Measurements from ENCODE around the gene TMEM183A.

Gene TMEM183A

DNA sequence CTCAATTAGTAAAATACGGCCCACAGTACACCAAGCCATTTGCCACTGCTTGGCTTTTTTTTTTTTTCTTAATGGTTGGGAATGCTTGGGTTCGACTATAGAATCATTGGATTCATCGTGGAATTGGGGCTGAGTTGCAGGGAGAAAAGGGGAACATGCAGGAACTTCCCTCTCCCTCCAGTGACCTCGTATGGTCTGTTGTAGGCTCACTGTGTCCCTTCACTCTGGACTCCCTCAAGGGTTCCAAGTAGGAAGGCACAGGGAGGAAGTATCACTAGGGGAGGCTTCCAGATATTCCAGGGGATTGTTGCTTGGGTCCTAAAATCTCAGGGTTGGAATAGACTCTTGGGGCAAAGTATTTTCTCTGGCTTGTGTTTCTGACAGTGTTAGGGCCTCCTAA, 43.7 kb downstream of the TMEM183A start:
- Mint-ChIP-seq H3K9me3 (no peaks in the 10 kb centered on the region), H3K27me3 (peaks cover 26% of the 10 kb centered on the region), H3K36me3 (ENCODE audit: low read depth) (no peaks in the 10 kb centered on the region), H3K4me3 (no peak overlapping the region), H3K4me1 (ENCODE audit: low read depth) (peaks cover 43% of the 10 kb centered on the region), H3K27ac (no peak overlapping the region)
- intact Hi-C loops (cut with micrococcal nuclease), result no loop called here

DNA sequence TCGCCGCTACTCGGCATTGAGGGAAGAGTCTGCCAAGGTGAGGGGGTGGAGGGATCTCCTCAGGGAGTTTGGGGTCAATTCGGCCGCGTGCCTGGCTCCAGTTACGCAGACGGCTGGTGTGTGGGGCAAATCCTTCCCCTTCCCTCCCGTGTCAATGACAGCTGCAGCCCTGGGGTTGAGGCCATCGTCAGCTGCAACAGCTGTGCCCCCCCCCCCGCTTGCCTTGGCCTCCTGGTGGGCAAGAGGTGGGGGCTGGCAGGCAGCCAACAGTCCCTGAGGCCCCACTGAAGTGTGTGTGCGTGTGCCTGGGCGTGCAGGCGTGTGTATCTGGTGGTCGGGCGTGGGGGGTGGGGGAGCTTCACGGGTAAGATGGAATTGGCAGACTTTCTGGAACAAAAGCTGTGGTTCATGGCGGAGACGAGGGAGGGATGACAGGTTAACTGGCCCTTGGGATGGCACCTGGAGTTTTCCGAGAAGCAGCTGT, 44.7 kb downstream of the TMEM183A start:
- intact Hi-C loops (cut with micrococcal nuclease), result no loop called here
- H3K9me3 Mint-ChIP-seq, result no peaks in the 10 kb centered on the region
- peaks cover 22% of the 10 kb centered on the region for H3K27me3 Mint-ChIP-seq
- no peak overlapping the region for H3K4me3 Mint-ChIP-seq
- no peaks in the 10 kb centered on the region for H3K36me3 Mint-ChIP-seq (ENCODE audit: low read depth)
- peaks cover 52% of the 10 kb centered on the region for H3K4me1 Mint-ChIP-seq (ENCODE audit: low read depth)
- no peak overlapping the region for H3K27ac Mint-ChIP-seq

DNA sequence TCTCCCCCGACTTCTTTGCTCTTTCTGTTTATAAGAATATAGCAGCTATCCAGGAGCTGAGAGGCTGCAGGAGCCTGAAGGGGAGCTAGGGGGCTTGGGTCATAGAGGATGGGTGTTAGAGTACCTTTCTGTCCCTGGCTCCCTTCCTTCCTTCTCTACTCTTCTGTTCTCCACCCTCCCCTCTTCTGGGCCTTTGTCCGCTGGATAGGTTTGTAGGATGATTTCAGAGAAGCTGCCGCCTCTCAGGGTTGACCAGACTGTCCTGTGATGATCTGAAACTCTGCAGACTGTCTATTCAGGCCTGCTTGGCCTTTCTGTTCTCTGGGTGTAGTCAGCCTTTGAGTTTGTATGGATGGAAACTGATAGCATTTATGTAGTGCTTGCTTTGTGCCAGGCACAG, 45.4 kb downstream of the TMEM183A start:
- Mint-ChIP-seq H3K36me3 (ENCODE audit: low read depth) (no peaks in the 10 kb centered on the region), H3K27me3 (peaks cover 22% of the 10 kb centered on the region), H3K9me3 (no peaks in the 10 kb centered on the region), H3K4me1 (ENCODE audit: low read depth) (peaks cover 52% of the 10 kb centered on the region), H3K27ac (no peak overlapping the region), H3K4me3 (no peak overlapping the region)
- intact Hi-C loops (cut with micrococcal nuclease), result no loop called here

DNA sequence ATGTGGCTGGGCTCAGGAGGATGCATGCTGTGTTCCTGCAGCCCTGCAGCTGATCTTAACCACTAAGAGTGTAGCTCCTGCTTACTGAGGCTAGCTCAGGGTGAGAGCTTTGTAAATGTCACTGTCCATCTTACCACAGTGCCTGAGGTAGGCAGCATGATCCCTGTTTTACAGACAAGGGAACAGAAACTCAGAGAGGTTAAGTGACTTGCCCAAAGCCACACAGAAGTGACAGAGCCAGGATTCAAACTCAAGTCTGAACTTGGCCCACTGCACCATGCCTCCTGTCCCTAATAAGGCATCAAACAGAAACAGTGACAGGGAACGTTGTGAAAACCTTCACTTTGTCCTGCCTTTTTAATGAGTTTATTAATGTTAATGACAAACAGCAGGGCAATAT, 47.0 kb downstream of the TMEM183A start:
- Mint-ChIP-seq H3K27me3 (peaks cover 14% of the 10 kb centered on the region), H3K36me3 (ENCODE audit: low read depth) (no peaks in the 10 kb centered on the region)

DNA sequence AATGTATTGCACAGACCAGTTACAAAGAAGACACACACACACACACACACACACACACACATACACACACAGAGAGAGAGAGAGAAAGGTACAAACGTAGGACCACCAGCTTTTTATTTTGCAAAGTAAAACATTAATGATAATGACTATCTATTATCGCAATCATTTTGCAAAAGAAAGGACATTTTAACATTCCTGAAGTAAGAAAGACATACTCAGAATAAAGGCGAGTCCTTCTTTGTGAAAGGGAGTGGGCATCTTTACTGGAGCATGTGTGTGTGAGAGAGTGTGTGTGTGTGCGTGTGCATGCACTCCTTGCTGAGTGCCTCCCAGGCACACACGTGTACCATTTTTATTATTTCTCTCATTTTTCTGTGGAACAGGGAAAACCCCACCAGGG, 47.5 kb downstream of the TMEM183A start:
- Mint-ChIP-seq H3K27ac (no peak overlapping the region), H3K4me1 (ENCODE audit: low read depth) (peaks cover 65% of the 10 kb centered on the region), H3K27me3 (peaks cover 14% of the 10 kb centered on the region), H3K9me3 (no peaks in the 10 kb centered on the region), H3K4me3 (no peak overlapping the region), H3K36me3 (ENCODE audit: low read depth) (no peaks in the 10 kb centered on the region)
- intact Hi-C loops (cut with micrococcal nuclease), result no loop called here

More for the DNA sequence above, 47.0 kb downstream of the TMEM183A start:
- Mint-ChIP-seq H3K4me3 (no peak overlapping the region), H3K4me1 (ENCODE audit: low read depth) (peaks cover 60% of the 10 kb centered on the region), H3K9me3 (no peaks in the 10 kb centered on the region), H3K27ac (no peak overlapping the region)
- intact Hi-C loops (cut with micrococcal nuclease), result no loop called here

DNA sequence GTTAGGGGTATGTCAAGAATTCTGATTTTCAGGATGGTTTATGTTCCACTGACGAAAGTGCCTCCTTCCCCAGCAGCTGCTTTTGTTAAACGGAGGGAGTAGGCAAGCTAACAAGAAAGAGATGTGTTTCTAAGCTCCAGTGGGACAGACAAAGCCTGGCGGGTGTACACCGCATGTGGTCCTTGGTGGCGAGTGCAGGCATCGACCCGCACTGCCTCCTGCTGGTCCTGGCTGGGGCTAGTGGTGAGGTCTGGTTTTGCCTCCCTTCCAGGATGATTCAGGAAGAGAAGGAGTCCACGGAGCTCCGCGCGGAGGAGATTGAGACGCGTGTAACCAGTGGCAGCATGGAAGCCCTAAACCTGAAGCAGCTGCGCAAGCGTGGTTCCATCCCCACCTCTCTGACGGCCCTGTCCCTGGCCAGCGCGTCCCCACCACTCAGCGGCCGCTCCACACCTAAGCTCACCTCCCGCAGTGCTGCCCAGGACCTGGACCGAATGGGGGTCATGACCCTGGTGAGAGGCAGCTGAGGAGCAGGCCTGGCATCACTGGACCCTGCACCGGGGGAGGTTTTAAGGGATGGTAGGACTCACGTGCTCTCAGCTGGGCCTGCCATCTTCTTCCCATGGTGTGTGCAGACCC, 48.1 kb downstream of the TMEM183A start:
- intact Hi-C loops (cut with micrococcal nuclease), result no loop called here
- Mint-ChIP-seq H3K27ac (no peak overlapping the region), H3K4me3 (no peak overlapping the region), H3K9me3 (no peaks in the 10 kb centered on the region), H3K27me3 (peaks cover 13% of the 10 kb centered on the region), H3K4me1 (ENCODE audit: low read depth) (peaks cover 70% of the 10 kb centered on the region), H3K36me3 (ENCODE audit: low read depth) (no peaks in the 10 kb centered on the region)

DNA sequence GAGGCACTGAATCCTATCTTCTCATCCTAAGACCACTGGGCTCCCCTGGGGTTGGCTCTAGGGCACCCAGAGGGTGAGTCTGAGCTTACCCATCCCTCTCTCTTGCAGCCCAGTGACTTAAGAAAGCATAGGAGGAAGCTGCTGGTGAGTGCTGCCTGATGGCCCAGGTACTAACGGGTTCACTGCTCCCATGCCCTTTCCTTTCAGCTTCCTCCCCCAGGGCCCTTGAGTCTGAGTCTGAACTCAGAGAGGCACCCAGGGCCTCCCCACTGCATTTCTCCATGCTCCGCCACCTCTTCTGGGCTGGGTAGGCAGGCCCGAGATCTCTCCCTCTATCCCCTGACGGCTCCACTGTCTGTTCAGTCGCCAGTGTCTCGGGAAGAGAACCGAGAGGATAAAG, 48.8 kb downstream of the TMEM183A start:
- Mint-ChIP-seq H3K4me1 (ENCODE audit: low read depth) (peaks cover 70% of the 10 kb centered on the region), H3K4me3 (no peak overlapping the region), H3K27me3 (peaks cover 12% of the 10 kb centered on the region), H3K27ac (no peak overlapping the region), H3K36me3 (ENCODE audit: low read depth) (no peaks in the 10 kb centered on the region), H3K9me3 (no peaks in the 10 kb centered on the region)
- intact Hi-C loops (cut with micrococcal nuclease), result no loop called here

DNA sequence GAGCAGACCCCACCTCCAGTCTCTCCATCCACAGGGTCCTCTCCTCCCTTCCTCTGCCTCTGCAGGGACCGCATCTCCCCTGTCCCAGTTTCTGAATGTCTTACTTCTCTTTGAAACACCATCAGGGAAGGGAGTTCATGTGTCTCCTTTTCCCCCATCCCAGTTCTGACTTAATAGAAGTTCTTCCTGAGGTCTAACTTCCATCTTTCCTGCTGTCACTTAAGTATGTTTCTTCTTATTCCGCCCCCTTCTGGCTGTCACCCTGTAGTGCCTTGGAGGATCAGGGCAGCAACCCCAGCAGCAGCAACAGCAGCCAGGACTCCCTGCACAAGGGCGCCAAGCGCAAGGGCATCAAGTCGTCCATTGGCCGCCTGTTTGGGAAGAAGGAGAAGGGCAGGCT, 49.3 kb downstream of the TMEM183A start:
- H3K27ac Mint-ChIP-seq, result no peak overlapping the region
- no peak overlapping the region for H3K4me3 Mint-ChIP-seq
- peaks cover 70% of the 10 kb centered on the region for H3K4me1 Mint-ChIP-seq (ENCODE audit: low read depth)
- intact Hi-C loops (cut with micrococcal nuclease), result no loop called here
- H3K27me3 Mint-ChIP-seq, result peaks cover 10% of the 10 kb centered on the region
- no peaks in the 10 kb centered on the region for H3K36me3 Mint-ChIP-seq (ENCODE audit: low read depth)
- H3K9me3 Mint-ChIP-seq, result no peaks in the 10 kb centered on the region

DNA sequence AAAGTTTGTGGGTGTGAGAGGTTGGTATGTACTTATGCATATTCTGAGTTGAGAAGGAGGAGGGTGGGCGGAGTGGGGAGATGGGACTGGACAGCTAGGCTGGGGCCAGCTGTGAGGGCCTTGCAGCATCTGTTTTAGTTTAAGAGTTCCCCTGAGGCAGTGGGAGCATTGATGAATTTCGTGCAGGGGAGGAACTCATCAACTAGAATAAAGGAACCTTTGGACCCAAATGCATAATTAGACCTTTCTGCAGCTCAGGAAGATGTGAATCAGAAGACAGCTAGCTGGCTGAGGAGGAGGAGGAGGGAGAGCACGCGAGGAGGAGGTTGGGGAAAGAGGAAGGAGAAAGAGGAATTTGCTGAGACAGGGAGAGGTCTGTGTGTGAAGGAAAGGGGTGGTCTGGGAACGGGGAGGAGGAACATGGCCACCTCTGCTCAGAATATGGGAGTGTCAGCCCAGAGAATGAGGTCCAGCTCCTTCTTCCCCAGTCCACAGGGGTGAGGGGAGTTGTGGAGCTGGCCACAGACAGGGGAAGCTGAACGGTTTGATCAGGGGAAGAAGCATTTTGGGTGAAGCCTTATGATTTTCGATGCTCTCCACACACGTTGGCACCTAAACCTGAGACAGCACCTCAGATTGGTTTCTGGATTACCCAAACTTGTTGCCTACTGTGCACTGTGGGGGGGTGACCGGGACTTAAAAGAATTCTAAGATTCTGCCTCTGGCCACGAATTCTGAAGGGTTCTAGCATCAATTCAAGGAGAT, 50.9 kb downstream of the TMEM183A start:
- intact Hi-C loops (cut with micrococcal nuclease), result loop anchor here (2.0 kb wide), 1 partner anchor 17 kb away; no protein-coding TSS in a partner anchor
- Mint-ChIP-seq H3K27me3 (no peaks in the 10 kb centered on the region), H3K9me3 (no peaks in the 10 kb centered on the region), H3K36me3 (ENCODE audit: low read depth) (no peaks in the 10 kb centered on the region), H3K4me1 (ENCODE audit: low read depth) (peaks cover 74% of the 10 kb centered on the region), H3K4me3 (peak overlapping the region; percentile 39), H3K27ac (peak overlapping the region; percentile 21)

DNA sequence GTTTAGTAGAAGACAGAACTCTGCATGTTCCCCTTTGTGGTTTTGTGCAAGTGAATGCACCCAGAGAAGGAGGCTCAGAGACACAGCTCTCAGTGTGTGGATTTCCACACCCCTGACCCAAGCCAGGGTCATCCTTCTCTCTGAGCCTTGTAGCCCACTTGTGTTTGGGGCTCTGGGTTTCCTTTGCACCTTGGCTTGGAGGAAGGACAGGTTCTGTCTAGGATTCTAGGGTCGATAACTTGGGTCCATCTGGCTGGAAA, 51.4 kb downstream of the TMEM183A start:
- no peaks in the 10 kb centered on the region for H3K27me3 Mint-ChIP-seq
- peaks cover 79% of the 10 kb centered on the region for H3K4me1 Mint-ChIP-seq (ENCODE audit: low read depth)
- peak overlapping the region; percentile 21 for H3K27ac Mint-ChIP-seq
- H3K36me3 Mint-ChIP-seq (ENCODE audit: low read depth), result no peaks in the 10 kb centered on the region
- no peak overlapping the region for H3K4me3 Mint-ChIP-seq
- H3K9me3 Mint-ChIP-seq, result no peaks in the 10 kb centered on the region
- intact Hi-C loops (cut with micrococcal nuclease), result loop anchor here (2.0 kb wide), 1 partner anchor 16 kb away; no protein-coding TSS in a partner anchor

DNA sequence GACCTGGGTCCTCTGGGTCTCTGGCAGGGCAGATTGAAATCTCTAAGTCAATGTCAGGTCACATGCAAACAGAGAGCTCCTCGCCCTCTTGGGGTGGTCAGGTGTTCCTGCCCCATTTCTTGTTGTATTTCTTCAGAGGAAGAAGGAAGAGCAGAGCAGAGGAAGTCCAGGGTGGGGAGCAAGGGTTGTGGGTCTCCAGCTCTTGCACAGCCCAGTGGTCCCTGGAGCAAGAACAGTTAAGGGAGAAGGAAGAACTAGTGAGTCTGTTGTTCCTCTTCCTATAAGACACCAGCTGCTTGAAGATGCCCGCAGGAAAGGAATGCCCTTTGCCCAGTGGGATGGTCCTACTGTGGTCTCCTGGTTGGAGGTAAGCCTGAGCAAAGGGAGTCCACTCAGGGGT, 52.3 kb downstream of the TMEM183A start:
- peak overlapping the region; percentile 21 for H3K27ac Mint-ChIP-seq
- H3K36me3 Mint-ChIP-seq (ENCODE audit: low read depth), result no peaks in the 10 kb centered on the region
- intact Hi-C loops (cut with micrococcal nuclease), result loop anchor here (2.0 kb wide), 1 partner anchor 15 kb away; no protein-coding TSS in a partner anchor
- H3K4me3 Mint-ChIP-seq, result no peak overlapping the region
- no peaks in the 10 kb centered on the region for H3K27me3 Mint-ChIP-seq
- no peaks in the 10 kb centered on the region for H3K9me3 Mint-ChIP-seq
- peaks cover 82% of the 10 kb centered on the region for H3K4me1 Mint-ChIP-seq (ENCODE audit: low read depth)

DNA sequence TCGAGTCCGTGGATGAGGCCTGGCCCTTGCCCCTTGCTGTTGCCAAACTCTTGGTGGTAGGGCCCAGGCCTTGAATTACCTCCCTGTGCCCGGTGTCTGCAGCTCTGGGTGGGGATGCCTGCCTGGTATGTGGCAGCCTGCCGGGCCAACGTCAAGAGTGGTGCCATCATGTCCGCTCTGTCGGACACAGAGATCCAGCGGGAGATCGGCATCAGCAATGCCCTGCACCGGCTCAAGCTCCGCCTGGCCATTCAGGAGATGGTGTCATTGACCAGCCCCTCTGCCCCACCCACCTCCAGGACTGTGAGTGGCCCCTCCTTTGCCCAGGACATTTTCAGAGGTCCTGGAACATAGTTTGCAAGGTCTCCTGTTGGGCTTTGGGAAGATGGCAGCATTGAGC, 52.9 kb downstream of the TMEM183A start:
- H3K4me3 Mint-ChIP-seq, result no peak overlapping the region
- peaks cover 78% of the 10 kb centered on the region for H3K4me1 Mint-ChIP-seq (ENCODE audit: low read depth)
- H3K9me3 Mint-ChIP-seq, result no peaks in the 10 kb centered on the region
- no peak overlapping the region for H3K27ac Mint-ChIP-seq
- H3K36me3 Mint-ChIP-seq (ENCODE audit: low read depth), result no peaks in the 10 kb centered on the region
- no peaks in the 10 kb centered on the region for H3K27me3 Mint-ChIP-seq
- intact Hi-C loops (cut with micrococcal nuclease), result no loop called here

DNA sequence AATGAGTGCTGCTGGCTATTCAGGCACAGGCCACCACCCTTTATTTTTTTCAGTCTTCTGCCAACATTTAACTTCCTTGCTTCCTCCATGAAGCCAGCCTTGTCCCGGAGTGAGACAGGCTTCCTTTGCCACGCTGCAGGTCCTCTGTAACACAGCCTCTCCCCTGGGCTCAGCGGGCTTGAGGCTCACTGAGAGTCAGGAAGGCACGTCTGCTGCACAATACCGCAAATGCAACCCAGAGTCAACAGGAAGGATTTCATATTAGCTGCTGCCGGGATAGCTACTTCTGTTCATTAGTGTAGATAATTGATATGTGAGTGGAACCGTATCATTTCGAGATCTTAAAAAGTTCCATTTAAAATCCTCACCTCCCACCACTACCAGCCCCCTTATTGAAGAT, 56.1 kb downstream of the TMEM183A start:
- Mint-ChIP-seq H3K27me3 (peaks cover 11% of the 10 kb centered on the region), H3K4me3 (no peak overlapping the region), H3K9me3 (no peaks in the 10 kb centered on the region), H3K36me3 (ENCODE audit: low read depth) (no peaks in the 10 kb centered on the region), H3K27ac (no peak overlapping the region), H3K4me1 (ENCODE audit: low read depth) (peaks cover 67% of the 10 kb centered on the region)
- intact Hi-C loops (cut with micrococcal nuclease), result no loop called here

DNA sequence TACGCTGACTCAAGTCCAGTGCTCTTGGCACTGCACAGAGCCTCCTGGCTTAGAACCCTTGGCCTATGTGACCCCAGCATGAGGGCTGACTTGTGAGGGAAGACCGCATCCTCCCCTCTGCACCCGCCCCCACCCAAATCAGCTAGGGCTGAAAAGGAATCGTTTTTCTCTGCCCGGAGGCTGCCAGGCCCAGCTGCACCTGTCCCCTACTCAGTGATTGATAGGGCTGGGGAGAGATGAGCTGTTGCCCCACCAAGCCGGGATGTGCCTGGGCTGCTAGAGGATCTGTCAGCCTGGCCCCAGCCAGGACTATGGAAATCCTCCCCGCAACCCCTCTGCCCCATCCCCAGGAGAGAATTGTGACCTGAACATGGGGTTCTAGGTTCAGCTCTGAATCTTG, 58.0 kb downstream of the TMEM183A start:
- H3K4me3 Mint-ChIP-seq, result no peak overlapping the region
- H3K36me3 Mint-ChIP-seq (ENCODE audit: low read depth), result no peaks in the 10 kb centered on the region
- no peak overlapping the region for H3K27ac Mint-ChIP-seq
- H3K9me3 Mint-ChIP-seq, result no peaks in the 10 kb centered on the region
- intact Hi-C loops (cut with micrococcal nuclease), result no loop called here
- H3K27me3 Mint-ChIP-seq, result peaks cover 11% of the 10 kb centered on the region
- peaks cover 67% of the 10 kb centered on the region for H3K4me1 Mint-ChIP-seq (ENCODE audit: low read depth)

DNA sequence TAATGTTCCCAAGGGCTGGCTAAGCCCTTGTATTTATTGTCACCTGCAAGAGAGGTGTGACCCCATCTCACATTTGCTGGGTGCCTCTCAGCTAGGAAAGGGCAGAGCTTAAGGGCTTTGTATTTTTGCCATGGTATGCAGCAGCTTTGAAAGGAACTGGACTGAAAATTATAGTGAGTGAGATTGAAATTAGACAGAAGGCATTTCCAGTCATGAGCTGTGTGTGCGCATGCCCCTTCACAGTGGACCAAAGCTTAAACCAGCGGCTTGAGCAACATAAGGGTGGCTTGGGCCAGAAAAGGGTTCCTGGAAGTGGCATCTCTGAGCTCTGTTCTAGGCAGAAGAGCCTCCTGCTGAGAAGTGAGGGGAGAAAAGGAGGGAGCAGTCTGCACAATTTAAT, 58.8 kb downstream of the TMEM183A start:
- no peak overlapping the region for H3K4me3 Mint-ChIP-seq
- peaks cover 60% of the 10 kb centered on the region for H3K4me1 Mint-ChIP-seq (ENCODE audit: low read depth)
- intact Hi-C loops (cut with micrococcal nuclease), result no loop called here
- no peaks in the 10 kb centered on the region for H3K36me3 Mint-ChIP-seq (ENCODE audit: low read depth)
- H3K9me3 Mint-ChIP-seq, result no peaks in the 10 kb centered on the region
- peaks cover 11% of the 10 kb centered on the region for H3K27me3 Mint-ChIP-seq
- no peak overlapping the region for H3K27ac Mint-ChIP-seq

Data from dendritic cell treated with granulocyte-macrophage colony-stimulating factor and Interleukin-4, amounts not matched to agents 40 ng/mL and 50 ng/mL, for 4 days (primary cell).